ENCODE measurements around the gene TRAPPC3L. TPM values are rescaled to one million over a fixed set of nuclear protein-coding genes. Genes with fewer than 3 reads are reported as not detected.

TRAPPC3L gene
- total and polyA plus RNA-seq, 9 of the 15 experiments (the other 6 are each of a cell fraction or from before 2014, with no cell fraction given): not detected

DNA sequence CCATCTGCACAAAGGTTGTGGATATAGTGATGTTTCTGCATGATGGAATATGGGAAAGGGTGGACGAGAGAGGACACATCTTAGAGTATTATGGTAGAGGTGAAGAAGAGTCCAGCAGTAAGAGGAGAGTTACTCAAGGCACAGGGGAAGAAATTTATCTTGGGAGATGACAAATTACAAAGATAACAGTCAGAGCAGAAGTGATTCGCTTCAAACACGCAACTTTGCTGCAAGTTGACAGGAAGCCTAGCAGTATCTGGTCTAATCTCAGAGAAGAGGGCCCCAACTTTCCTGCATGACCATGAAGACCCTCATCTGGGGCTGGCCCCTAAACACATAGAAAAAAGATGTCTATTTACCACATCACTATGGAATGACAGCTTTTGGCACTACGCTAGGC lies 85.6 kb downstream of the TRAPPC3L start:
- intact Hi-C loops (cut with micrococcal nuclease) (no loop called here), in situ Hi-C loops (cut with MboI) (no loop called here)
- BruUV-seq (replicated peaks): no TSS peak
- ATAC-seq (no peak), DNase-seq (ENCODE audit: extremely low read depth in 1 of 4, low spot score in 3 of 4) (no peak), FAIRE-seq (no peak)
- Histone ChIP-seq H3K36me3 (ENCODE audit: control insufficient read depth, insufficient read depth, low read length) (no peaks in the 10 kb centered on the region), H3K4me3 (no peak overlapping the region), H4K20me1 (replicated peaks; ENCODE audit: control insufficient read depth, insufficient read depth, low read length) (no peaks in the 10 kb centered on the region), H3K4me1 (replicated peaks in 1 of 2; ENCODE audit: control insufficient read depth in 2 of 2, insufficient read depth in 2 of 2, low read length in 2 of 2) (peaks cover 0 to 8% of the 10 kb centered on the region in 2 experiments; a peak in 1 of 5 replicates), H3K9me3 (replicated peaks; ENCODE audit: control insufficient read depth, insufficient read depth, low read depth, low read length) (no peaks in the 10 kb centered on the region), H3K4me2 (ENCODE audit: insufficient read depth, low read length) (no peak overlapping the region), H3K9me1 (ENCODE audit: control insufficient read depth, insufficient read depth, low read length) (no peaks in the 10 kb centered on the region), H3K79me2 (ENCODE audit: control insufficient read depth, insufficient read depth, low read length) (no peaks in the 10 kb centered on the region), H3K27ac (ENCODE audit: extremely low read depth, low read depth, low read length) (no peak overlapping the region), H3K27me3 (ENCODE audit: control insufficient read depth in 2 of 2, insufficient read depth in 2 of 2, low read length in 2 of 2) (peaks cover 0 to 6% of the 10 kb centered on the region in 2 experiments; a peak in 1 of 5 replicates), H3K9ac (ENCODE audit: insufficient read depth in 1 of 2, low read depth in 2 of 2, low read length in 2 of 2) (no peak overlapping the region), H2AFZ (ENCODE audit: low read depth, low read length) (no peak overlapping the region)
- ChIA-PET POLR2A (no interaction called here), CTCF (ENCODE audit: low intra/inter-chr PET ratio) (no interaction called here)
- TF ChIP-seq SAFB (IDR thresholded peaks at IDR 0.05; ENCODE audit: borderline replicate concordance, low read depth, low read length): no peak
- TF ChIP-seq FOXP1 (CRISPR knock-in tag; IDR thresholded peaks at IDR 0.05): no peak
- no peak for TF ChIP-seq BACH1 (tag; IDR thresholded peaks at IDR 0.05)
- TF ChIP-seq ASH1L (IDR thresholded peaks at IDR 0.05; ENCODE audit: borderline replicate concordance, low read depth, partially characterized antibody): no peak
- TF ChIP-seq GMEB1 (CRISPR knock-in tag; IDR thresholded peaks at IDR 0.05): no peak
- TF ChIP-seq NCOA6 (IDR thresholded peaks at IDR 0.05): no peak
- no peak for TF ChIP-seq USF2 (CRISPR knock-in tag; IDR thresholded peaks at IDR 0.05)
- TF ChIP-seq ZNF41 (CRISPR knock-in tag; conservative IDR thresholded peaks at IDR 0.05): no peak
- no peak for TF ChIP-seq SUPT5H (IDR thresholded peaks at IDR 0.05)
- no peak for TF ChIP-seq SRSF3 (IDR thresholded peaks at IDR 0.05; ENCODE audit: insufficient read depth, low read length)
- TF ChIP-seq SNIP1 (IDR thresholded peaks at IDR 0.05; ENCODE audit: low read depth): no peak
- no peak for TF ChIP-seq ZNF224 (CRISPR knock-in tag; IDR thresholded peaks at IDR 0.05)
- 0% methylated on average over 4 of the region's 4 CpGs for WGBS (ENCODE audit: insufficient coverage, low coverage, missing lambda C conversion rate)
